Hepatocyte (in vitro differentiated cells): ENCODE results near the gene PVR. TPM values are rescaled to one million over a fixed set of nuclear protein-coding genes. Genes with fewer than 3 reads are reported as not detected.

Experiments used
- DNase-seq: peaks from one replicate; pipeline ENCODE4 v3.0.0-alpha.2; 2016; ENCODE audit warnings: low spot score
- H2AFZ ChIP-seq: fragments of 200-600 bp; sonication (generic); 2 replicates; pipeline ENCODE4 v1.6.0; 2016; ENCODE audit warnings: antibody characterized with exemption, mild to moderate bottlenecking
- H3K27ac ChIP-seq: fragments of 200-600 bp; sonication (generic); 2 replicates; pipeline ENCODE4 v1.5.1; 2016; ENCODE audit warnings: mild to moderate bottlenecking
- H3K27me3 ChIP-seq: fragments of 200-600 bp; sonication (generic); 2 replicates; pipeline ENCODE4 v1.6.1; 2016
- H3K36me3 ChIP-seq: fragments of 200-600 bp; sonication (generic); replicated peaks from 2 replicates; pipeline ENCODE4 v1.5.1; 2016; ENCODE audit warnings: low read depth; ENCODE audit not compliant: insufficient read depth
- H3K4me1 ChIP-seq: fragments of 200-600 bp; sonication (generic); 2 replicates; pipeline ENCODE4 v1.5.1; 2016; ENCODE audit warnings: mild to moderate bottlenecking, moderate library complexity; ENCODE audit not compliant: insufficient read depth
- H3K4me2 ChIP-seq: fragments of 200-600 bp; sonication (generic); 2 replicates; pipeline ENCODE4 v1.6.0; 2016
- H3K4me3 ChIP-seq: fragments of 200-600 bp; sonication (generic); 2 replicates; pipeline ENCODE4 v1.5.1; 2016; ENCODE audit warnings: mild to moderate bottlenecking
- H3K79me2 ChIP-seq: fragments of 200-600 bp; sonication (generic); 2 replicates; pipeline ENCODE4 v1.6.0; 2017; ENCODE audit warnings: mild to moderate bottlenecking
- H3K9me2 ChIP-seq: fragments of 200-600 bp; sonication (generic); replicated peaks from 2 replicates; pipeline ENCODE4 v1.6.0; 2017; ENCODE audit warnings: mild to moderate bottlenecking; ENCODE audit not compliant: insufficient read depth
- H3K9me3 ChIP-seq: fragments of 200-600 bp; sonication (generic); 2 replicates; pipeline ENCODE4 v1.5.1; 2016; ENCODE audit warnings: low read depth, mild to moderate bottlenecking
- H4K20me1 ChIP-seq: fragments of 200-600 bp; sonication (generic); 2 replicates; pipeline ENCODE4 v1.6.0; 2016; ENCODE audit warnings: mild to moderate bottlenecking; ENCODE audit not compliant: insufficient read depth, poor library complexity, severe bottlenecking
- EZH2 ChIP-seq: fragments of 200-600 bp; sonication (generic); IDR thresholded peaks from 2 replicates; pipeline ENCODE4 v1.6.1; 2016; ENCODE audit warnings: antibody characterized with exemption, mild to moderate bottlenecking, borderline replicate concordance
- EZH2phosphoT487 ChIP-seq: fragments of 200-600 bp; sonication (generic); IDR thresholded peaks from one replicate; pipeline ENCODE4 v1.6.1; 2018; ENCODE audit warnings: antibody characterized with exemption, mild to moderate bottlenecking, low read depth, moderate library complexity; ENCODE audit not compliant: unreplicated experiment, severe bottlenecking
- WGBS: methylation state at CpG from one replicate; pipeline ENCODE4 v1.1.6; 2016; ENCODE audit warnings: low lambda C conversion rate; ENCODE audit errors: missing lambda C conversion rate; 5-methylcytosine and 5-hydroxymethylcytosine counted together
- polyA plus RNA-seq: library from polyadenylated mRNA; unstranded; fragments of >200 nt; fragmentation: Nextera tagmentation; extraction: Ambion mirVana; gene quantifications from 2 replicates; pipeline ENCODE4 v1.2.1, GENCODE V29; 2016
- total RNA-seq: library from RNA; depleted of rRNA; stranded (reverse); fragments of >200 nt; gene quantifications from 2 replicates; pipeline ENCODE4 v1.2.3, GENCODE V29; 2014
- TF ChIP-seq, protein P1 (sequence below): fragments of 200-600 bp; sonication (generic); IDR thresholded peaks from 2 replicates; pipeline ENCODE4 v1.5.1; 2016; ENCODE audit warnings: antibody characterized with exemption, mild to moderate bottlenecking; ENCODE audit not compliant: poor library complexity

Gene PVR
- total and polyA plus RNA-seq, 2 experiments from 2014 or later = 85.6 to 123 TPM

GRCh38 chr19:44690131-44690440, 46.4 kb downstream of the PVR start:
- H3K79me2 ChIP-seq = no peaks in the 10 kb centered on the region
- H4K20me1 ChIP-seq = no peaks in the 10 kb centered on the region
- peaks cover 20% of the 10 kb centered on the region for H3K4me1 ChIP-seq
- no peaks in the 10 kb centered on the region for H3K9me2 ChIP-seq
- WGBS = 91% methylated on average over 3 of the region's 3 CpGs
- H3K27me3 ChIP-seq = no peaks in the 10 kb centered on the region
- TF ChIP-seq, protein P1, sequence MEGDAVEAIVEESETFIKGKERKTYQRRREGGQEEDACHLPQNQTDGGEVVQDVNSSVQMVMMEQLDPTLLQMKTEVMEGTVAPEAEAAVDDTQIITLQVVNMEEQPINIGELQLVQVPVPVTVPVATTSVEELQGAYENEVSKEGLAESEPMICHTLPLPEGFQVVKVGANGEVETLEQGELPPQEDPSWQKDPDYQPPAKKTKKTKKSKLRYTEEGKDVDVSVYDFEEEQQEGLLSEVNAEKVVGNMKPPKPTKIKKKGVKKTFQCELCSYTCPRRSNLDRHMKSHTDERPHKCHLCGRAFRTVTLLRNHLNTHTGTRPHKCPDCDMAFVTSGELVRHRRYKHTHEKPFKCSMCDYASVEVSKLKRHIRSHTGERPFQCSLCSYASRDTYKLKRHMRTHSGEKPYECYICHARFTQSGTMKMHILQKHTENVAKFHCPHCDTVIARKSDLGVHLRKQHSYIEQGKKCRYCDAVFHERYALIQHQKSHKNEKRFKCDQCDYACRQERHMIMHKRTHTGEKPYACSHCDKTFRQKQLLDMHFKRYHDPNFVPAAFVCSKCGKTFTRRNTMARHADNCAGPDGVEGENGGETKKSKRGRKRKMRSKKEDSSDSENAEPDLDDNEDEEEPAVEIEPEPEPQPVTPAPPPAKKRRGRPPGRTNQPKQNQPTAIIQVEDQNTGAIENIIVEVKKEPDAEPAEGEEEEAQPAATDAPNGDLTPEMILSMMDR = no peak
- TF ChIP-seq EZH2 = no peak
- TF ChIP-seq EZH2phosphoT487 = no peak
- no peak overlapping the region for H2AFZ ChIP-seq
- no peaks in the 10 kb centered on the region for H3K9me3 ChIP-seq
- no peak for DNase-seq
- H3K36me3 ChIP-seq = no peaks in the 10 kb centered on the region
- no peak overlapping the region for H3K4me3 ChIP-seq
- H3K4me2 ChIP-seq = no peak overlapping the region
- no peak overlapping the region for H3K27ac ChIP-seq

- WGBS = 85% methylated on average over 5 of the region's 5 CpGs
- peaks cover 20% of the 10 kb centered on the region for H3K4me1 ChIP-seq
- no peaks in the 10 kb centered on the region for H3K9me2 ChIP-seq
- H3K27ac ChIP-seq = peak overlapping the region; percentile 95
- H3K79me2 ChIP-seq = no peaks in the 10 kb centered on the region
- TF ChIP-seq, protein P1 = no peak
- TF ChIP-seq EZH2 = no peak
- no peak for TF ChIP-seq EZH2phosphoT487
- H3K36me3 ChIP-seq = no peaks in the 10 kb centered on the region
- no peak for DNase-seq
- no peak overlapping the region for H3K4me3 ChIP-seq
- no peak overlapping the region for H3K4me2 ChIP-seq
- no peak overlapping the region for H2AFZ ChIP-seq
- no peaks in the 10 kb centered on the region for H4K20me1 ChIP-seq
- H3K9me3 ChIP-seq = no peaks in the 10 kb centered on the region
- no peaks in the 10 kb centered on the region for H3K27me3 ChIP-seq
Measured at GRCh38 chr19:44692379-44692721, 48.6 kb downstream of the PVR start.

GRCh38 chr19:44694184-44694579, 50.5 kb downstream of the PVR start:
- 80% methylated on average over 2 of the region's 2 CpGs for WGBS
- Histone ChIP-seq H3K9me2 (no peaks in the 10 kb centered on the region), H3K4me3 (no peak overlapping the region), H2AFZ (no peak overlapping the region), H3K9me3 (no peaks in the 10 kb centered on the region), H3K27ac (peak overlapping the region; percentile 95), H4K20me1 (no peaks in the 10 kb centered on the region), H3K4me2 (no peak overlapping the region), H3K36me3 (no peaks in the 10 kb centered on the region), H3K4me1 (peaks cover 20% of the 10 kb centered on the region), H3K27me3 (no peaks in the 10 kb centered on the region), H3K79me2 (no peaks in the 10 kb centered on the region)
- no peak for TF ChIP-seq EZH2phosphoT487
- no peak for TF ChIP-seq EZH2
- TF ChIP-seq, protein P1 = peak; percentile 16
- no peak for DNase-seq
